ENCODE results near the gene MED14.

The MED14 gene

GRCh38 chrX:40700640-40701342 lies 34.6 kb downstream of the MED14 start:
- no peak for ATAC-seq
- TF ChIP-seq, protein P1, sequence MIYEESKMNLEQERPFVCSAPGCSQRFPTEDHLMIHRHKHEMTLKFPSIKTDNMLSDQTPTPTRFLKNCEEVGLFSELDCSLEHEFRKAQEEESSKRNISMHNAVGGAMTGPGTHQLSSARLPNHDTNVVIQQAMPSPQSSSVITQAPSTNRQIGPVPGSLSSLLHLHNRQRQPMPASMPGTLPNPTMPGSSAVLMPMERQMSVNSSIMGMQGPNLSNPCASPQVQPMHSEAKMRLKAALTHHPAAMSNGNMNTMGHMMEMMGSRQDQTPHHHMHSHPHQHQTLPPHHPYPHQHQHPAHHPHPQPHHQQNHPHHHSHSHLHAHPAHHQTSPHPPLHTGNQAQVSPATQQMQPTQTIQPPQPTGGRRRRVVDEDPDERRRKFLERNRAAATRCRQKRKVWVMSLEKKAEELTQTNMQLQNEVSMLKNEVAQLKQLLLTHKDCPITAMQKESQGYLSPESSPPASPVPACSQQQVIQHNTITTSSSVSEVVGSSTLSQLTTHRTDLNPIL (CRISPR knock-in tag; IDR thresholded peaks at IDR 0.05; ENCODE audit: low read depth): no peak
- TF ChIP-seq BACH2 (CRISPR knock-in tag; IDR thresholded peaks at IDR 0.05; ENCODE audit: borderline replicate concordance) (no peak), ZFP3 (CRISPR knock-in tag; IDR thresholded peaks at IDR 0.05) (no peak), TCF4 (CRISPR knock-in tag; IDR thresholded peaks at IDR 0.05; ENCODE audit: borderline replicate concordance) (no peak), ZC3H10 (CRISPR knock-in tag; IDR thresholded peaks at IDR 0.05) (no peak), ESRRG (CRISPR knock-in tag; IDR thresholded peaks at IDR 0.05) (no peak), CSDC2 (CRISPR knock-in tag; IDR thresholded peaks at IDR 0.05) (no peak), OSR1 (CRISPR knock-in tag; IDR thresholded peaks at IDR 0.05) (no peak), ISL1 (CRISPR knock-in tag; IDR thresholded peaks at IDR 0.05) (no peak), ZNF565 (CRISPR knock-in tag; conservative IDR thresholded peaks at IDR 0.05; ENCODE audit: low read depth) (no peak), RARB (CRISPR knock-in tag; IDR thresholded peaks at IDR 0.05) (no peak), CSRNP3 (CRISPR knock-in tag; IDR thresholded peaks at IDR 0.05) (no peak), PPARA (CRISPR knock-in tag; IDR thresholded peaks at IDR 0.05; ENCODE audit: borderline replicate concordance) (no peak)

- ATAC-seq: no peak
- TF ChIP-seq ZNF8 (CRISPR knock-in tag; IDR thresholded peaks at IDR 0.05) (peak; percentile 95), ARNTL (CRISPR knock-in tag; IDR thresholded peaks at IDR 0.05; ENCODE audit: borderline replicate concordance, low read depth) (no peak)
These were observed 36.5 kb downstream of the MED14 start for GRCh38 chrX:40698851-40699250.

- ATAC-seq: no peak
- no peak for TF ChIP-seq RARB (CRISPR knock-in tag; IDR thresholded peaks at IDR 0.05)
- TF ChIP-seq ARNTL (CRISPR knock-in tag; IDR thresholded peaks at IDR 0.05; ENCODE audit: borderline replicate concordance, low read depth): no peak
- no peak for TF ChIP-seq SNAI2 (CRISPR knock-in tag; IDR thresholded peaks at IDR 0.05)
- TF ChIP-seq CSRNP3 (CRISPR knock-in tag; IDR thresholded peaks at IDR 0.05): no peak
- TF ChIP-seq GLIS3 (CRISPR knock-in tag; IDR thresholded peaks at IDR 0.05): no peak
- no peak for TF ChIP-seq ZNF70 (CRISPR knock-in tag; IDR thresholded peaks at IDR 0.05)
- no peak for TF ChIP-seq TCF4 (CRISPR knock-in tag; IDR thresholded peaks at IDR 0.05; ENCODE audit: borderline replicate concordance)
- no peak for TF ChIP-seq CSDC2 (CRISPR knock-in tag; IDR thresholded peaks at IDR 0.05)
- TF ChIP-seq ESRRG (CRISPR knock-in tag; IDR thresholded peaks at IDR 0.05): no peak
- no peak for TF ChIP-seq ISL1 (CRISPR knock-in tag; IDR thresholded peaks at IDR 0.05)
- no peak for TF ChIP-seq PATZ1 (CRISPR knock-in tag; IDR thresholded peaks at IDR 0.05; ENCODE audit: borderline replicate concordance)
- no peak for TF ChIP-seq ZNF565 (CRISPR knock-in tag; conservative IDR thresholded peaks at IDR 0.05; ENCODE audit: low read depth)
These were observed 40.5 kb downstream of the MED14 start for GRCh38 chrX:40694802-40695201.

GRCh38 chrX:40688929-40689328 lies 46.4 kb downstream of the MED14 start:
- no peak for TF ChIP-seq ZFP3 (CRISPR knock-in tag; IDR thresholded peaks at IDR 0.05)
- no peak for TF ChIP-seq TCF4 (CRISPR knock-in tag; IDR thresholded peaks at IDR 0.05; ENCODE audit: borderline replicate concordance)
- no peak for TF ChIP-seq BACH2 (CRISPR knock-in tag; IDR thresholded peaks at IDR 0.05; ENCODE audit: borderline replicate concordance)
- TF ChIP-seq ISL1 (CRISPR knock-in tag; IDR thresholded peaks at IDR 0.05): peak; percentile 53
- TF ChIP-seq ZNF70 (CRISPR knock-in tag; IDR thresholded peaks at IDR 0.05): no peak
- no peak for TF ChIP-seq CSRNP3 (CRISPR knock-in tag; IDR thresholded peaks at IDR 0.05)
- no peak for TF ChIP-seq ZFP30 (CRISPR knock-in tag; IDR thresholded peaks at IDR 0.05)
- no peak for TF ChIP-seq PPARA (CRISPR knock-in tag; IDR thresholded peaks at IDR 0.05; ENCODE audit: borderline replicate concordance)
- ATAC-seq: no peak; the same call in 2 of the 3 replicates
